NCI-H2081 (cell line): ENCODE measurements around the gene METRNL.
"Not testable (repeated sequence)": the region's sequence is repeated elsewhere in the genome, so short reads cannot be mapped to it uniquely, and the experiment has no call there.

Experiments used
- DNase-seq, 2 experiments: peaks; one replicate each; lab custom pipeline; 2025; lab: John Stamatoyannopoulos, UW

METRNL gene, protein sequence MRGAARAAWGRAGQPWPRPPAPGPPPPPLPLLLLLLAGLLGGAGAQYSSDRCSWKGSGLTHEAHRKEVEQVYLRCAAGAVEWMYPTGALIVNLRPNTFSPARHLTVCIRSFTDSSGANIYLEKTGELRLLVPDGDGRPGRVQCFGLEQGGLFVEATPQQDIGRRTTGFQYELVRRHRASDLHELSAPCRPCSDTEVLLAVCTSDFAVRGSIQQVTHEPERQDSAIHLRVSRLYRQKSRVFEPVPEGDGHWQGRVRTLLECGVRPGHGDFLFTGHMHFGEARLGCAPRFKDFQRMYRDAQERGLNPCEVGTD

DNA sequence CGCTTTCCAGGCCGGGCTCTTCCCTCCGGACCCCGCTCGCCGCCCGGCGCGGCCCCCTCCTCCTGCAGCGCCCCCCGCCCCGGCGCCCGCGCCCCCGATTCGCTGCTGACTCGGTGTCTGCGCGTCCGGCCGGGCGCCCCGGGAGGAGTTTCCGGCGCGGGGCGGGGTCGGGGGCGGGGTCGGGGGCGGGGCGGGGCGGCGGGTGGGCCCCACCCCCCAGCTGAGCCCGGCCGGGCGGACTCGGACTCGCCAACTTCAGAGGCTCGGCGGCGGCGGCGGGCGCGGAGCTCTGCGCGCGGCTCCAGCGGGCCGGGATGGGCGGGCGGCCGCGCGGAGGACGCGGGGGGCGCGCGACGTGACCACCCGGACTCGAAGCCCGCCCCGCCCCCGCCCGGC is at the start of gene METRNL:
METRNL (plus strand) TSS at position 258 of the 396 bp plus-strand sequence. CDS start 207 bp downstream, outside the sequence.
- peak in 1 of 2 experiments; percentile 35 for DNase-seq

DNA sequence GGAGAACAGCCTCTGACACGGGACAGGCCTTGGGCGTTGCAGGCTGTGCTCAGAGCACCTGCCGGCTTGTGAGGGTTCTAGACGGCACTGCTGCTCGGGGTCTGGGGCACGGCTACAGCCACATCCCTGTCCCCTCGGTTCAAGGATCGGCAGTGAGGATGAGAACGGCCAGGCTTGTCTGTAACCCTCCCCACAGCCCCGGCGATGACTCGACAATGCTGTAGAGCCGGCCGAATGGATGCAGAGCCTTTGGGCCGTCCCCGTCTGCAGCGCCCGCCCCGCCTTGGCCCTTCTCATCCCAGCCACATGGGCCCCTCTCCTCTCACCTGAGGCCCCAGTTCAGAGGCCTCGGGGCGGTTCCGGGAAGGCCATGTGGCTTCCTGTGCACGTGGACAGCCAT is 49.0 kb upstream of the METRNL start:
- no peak for DNase-seq

DNA sequence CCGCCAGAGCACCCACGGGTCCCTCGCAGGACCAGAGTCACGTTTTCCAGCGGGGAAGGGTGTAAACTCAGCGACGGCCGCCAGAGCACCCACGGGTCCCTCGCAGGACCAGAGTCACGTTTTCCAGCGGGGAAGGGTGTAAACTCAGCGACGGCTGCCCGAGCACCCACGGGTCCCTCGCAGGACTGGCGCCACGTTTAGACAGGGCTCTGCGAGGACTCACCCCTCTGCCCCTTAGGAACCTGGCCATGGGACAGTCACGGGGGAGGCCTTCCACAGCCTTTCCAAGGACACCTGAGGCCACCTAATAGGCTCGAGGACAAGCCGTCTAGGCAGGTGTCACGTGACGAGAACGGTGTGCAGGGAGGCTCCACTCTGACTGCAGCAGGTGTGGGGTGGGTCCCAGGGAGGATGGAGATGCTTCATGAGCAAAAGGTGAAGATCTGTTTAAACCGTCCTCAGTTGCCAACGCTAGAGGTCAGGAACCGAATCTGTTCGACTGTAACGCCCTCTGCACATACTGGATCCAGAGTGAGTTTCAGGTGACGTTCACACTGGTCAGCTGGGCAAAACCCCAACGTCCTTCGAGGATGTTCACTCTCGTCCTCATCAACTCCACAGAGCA is 48.0 kb upstream of the METRNL start:
- DNase-seq = no peak

DNA sequence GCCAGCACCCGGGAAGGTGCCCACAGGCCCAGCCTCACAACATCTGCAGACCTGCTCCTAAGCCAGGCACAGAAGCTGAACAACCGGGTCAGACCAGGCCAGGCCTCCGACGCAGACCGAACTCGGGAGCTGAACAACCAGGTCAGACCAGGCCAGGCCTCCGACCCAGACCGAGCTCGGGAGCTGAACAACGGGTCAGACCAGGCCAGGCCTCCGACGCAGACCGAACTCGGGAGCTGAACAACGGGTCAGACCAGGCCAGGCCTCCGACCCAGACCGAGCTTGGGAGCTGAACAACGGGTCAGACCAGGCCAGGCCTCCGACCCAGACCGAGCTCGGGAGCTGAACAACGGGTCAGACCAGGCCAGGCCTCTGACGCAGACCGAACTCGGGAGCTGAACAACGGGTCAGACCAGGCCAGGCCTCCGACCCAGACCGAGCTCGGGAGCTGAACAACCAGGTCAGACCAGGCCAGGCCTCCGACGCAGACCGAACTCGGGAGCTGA is 47.4 kb upstream of the METRNL start:
- not testable (repeated sequence) for DNase-seq

DNA sequence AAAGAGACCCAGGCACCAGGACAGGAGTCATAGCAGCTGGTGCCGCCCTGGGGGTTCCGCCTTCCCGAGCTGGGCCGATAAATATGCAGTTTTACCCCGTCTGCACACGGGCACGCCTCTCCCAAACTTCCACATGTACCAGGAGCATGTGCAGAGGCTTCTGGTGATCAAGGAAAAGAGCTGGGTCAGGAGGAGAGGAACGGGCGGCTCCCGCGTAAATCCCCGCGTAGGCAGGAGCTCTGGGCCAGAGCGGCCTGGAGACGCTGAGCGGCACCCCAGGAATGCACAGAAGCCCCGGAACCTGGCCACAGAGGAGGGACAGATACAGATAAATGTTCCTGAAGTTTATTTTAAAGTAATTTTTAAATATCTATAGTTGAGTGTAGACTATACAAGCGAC is 46.6 kb upstream of the METRNL start:
- no peak for DNase-seq

DNA sequence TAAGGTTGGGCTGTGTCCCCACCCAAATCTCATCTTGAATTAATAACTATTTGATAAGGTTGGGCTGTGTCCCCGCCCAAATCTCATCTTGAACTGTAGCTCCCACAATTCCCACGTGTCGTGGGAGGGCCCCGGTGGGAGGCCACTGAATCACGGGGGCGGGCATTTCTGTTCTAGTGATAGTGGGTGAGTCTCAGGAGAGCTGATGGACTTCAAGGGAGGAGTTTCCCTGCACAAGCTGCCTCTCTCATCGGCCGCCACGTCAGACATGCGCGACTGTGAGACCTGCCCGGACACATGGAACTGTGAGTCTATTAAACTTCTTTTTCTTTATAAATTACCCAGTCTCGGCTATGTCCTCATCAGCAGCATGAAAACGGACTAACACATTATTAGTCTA is 44.9 kb upstream of the METRNL start:
- no peak for DNase-seq

DNA sequence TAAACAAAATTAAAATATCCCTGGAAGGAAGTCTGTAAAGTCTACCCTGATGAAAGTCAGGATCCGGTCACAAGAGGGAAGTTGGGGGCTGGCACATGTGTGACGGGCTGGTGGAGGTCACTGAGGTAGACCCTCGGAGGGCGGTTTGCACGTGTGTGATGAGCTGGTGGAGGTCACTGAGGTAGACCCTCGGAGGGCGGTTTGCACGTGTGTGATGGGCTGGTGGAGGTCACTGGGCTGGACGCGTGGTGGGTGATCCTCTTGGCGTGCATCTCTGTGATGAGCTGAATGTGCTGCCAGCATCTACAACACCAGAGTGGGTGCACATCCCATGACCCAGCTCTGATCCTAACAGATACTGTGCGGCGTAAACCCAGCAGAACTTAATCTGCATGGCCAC is 43.7 kb upstream of the METRNL start:
- DNase-seq = no peak

DNA sequence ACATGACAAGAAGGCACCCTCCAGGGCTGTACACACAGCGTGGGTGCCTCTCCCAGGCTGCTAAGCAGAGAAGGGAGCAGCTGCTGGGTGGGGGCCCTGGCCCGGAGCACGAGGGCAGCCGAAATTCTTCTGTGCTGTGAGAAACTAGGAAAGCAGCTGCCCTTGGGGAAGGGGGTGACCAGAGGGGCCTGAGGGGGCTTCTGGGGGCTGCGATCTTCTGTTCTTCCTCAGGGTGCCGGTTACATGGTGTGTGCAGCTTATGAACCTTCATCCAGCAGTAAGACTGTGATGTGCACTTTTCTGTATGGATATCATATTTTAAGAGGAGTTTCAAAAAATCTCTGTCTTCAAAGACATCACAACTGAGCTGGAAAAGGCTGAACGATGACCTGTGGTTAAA is 43.2 kb upstream of the METRNL start:
- no peak for DNase-seq

DNA sequence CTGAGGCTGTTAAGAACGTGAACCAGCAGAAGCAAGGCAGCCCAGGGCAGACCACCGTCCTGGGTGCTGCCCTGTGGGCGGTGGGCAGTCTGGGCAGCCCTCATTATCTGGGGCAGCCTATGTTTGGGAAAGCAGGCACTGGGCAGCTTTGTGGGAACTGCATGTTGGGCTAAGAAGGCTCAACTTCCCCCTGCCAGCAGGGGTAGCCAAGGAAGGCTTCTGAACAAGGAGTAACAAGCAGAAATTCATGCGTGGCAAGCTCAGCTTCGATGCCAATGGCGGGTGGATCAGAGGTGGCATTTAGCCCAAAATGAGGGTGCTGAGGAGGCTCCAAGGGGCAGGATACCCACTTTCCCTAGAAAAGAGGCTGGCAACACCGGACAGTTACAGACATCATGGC is 42.7 kb upstream of the METRNL start:
- DNase-seq = no peak

DNA sequence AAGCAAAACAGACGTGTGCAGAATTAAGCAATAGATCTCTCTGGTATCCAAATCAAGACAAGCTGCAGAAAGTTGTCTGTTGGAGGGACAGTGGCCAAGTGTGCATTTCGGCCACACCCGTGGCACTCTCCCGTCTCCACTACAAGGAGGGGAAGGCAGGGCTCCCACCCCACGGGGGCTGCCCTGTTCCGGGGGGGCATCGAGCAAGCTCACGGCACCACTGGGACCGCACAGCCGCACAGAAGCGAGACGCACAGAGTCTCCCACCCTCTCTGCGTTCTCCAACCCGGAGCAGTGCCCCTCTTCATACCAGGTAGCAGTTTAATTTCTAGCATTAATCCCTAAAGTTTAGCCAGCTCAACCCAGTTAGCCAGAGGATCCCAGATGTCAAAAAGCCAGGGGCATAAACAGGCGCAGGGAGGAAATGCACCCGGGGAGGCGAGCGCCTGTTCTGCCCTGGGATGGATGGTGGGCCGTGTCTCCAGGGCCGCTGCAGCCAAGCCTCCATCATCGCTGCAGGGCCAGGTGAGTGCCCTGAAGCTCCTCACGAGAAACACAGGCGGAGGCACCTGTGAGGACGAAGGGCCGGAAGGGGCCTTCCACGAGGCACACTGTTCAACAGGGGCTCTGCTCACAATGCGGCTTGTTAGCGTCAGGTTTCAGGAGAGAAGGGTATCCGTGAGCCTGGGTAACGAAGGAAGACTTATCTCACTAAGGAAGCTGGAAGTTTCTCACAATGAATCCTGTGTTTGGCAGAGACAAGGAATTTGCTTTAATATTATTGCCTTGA is 42.1 kb upstream of the METRNL start:
- DNase-seq = no peak

DNA sequence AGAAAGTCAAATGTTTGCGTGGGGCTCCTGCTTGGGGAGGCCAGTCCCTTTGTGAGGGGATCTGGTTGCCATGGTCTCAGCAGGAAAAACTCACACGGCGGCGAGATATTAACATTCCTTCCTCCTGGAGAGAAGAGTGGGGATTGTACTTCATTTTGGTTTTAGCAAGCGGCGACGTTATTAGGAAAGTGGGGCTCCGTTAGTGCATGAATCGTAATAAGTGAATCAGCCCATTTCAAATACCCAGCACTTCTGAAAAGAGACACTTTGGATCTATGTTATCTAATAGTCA is 41.6 kb upstream of the METRNL start:
- DNase-seq = no peak

DNA sequence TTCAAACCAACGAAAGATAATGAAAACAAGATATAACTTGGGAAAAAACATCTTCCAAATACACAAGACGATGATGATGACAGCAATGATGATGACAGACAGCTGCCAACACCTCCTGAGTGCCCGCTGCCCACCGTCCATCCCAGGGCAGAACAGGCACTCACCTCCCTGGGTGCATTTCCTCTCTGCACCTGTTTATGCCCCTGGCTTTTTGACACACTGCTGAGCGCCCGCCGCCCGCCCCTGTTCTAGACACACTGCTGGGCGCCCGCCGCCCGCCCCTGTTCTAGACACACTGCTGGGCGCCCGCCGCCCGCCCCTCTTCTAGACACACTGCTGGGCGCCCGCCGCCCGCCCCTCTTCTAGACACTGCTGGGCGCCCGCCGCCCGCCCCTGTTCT is 40.4 kb upstream of the METRNL start:
- DNase-seq = not testable (repeated sequence)

DNA sequence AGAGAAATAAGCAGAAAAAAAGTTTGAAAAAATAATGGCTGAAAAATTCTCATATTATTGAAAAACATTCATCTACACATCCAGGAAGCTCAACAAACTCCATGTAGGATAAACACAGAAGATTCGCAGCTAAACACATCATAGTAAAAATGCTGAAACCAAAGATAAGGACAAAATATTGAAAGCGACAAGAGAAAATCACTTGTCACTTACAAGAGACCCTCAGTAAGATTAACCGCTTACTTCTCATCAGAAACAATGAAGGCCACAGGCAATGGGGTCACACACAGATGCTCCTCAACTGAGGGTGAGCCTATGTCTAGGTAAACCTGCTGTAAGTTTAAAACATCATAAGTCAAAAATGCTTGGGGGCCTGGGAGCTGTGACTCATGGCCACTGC is 38.1 kb upstream of the METRNL start:
- DNase-seq = no peak

DNA sequence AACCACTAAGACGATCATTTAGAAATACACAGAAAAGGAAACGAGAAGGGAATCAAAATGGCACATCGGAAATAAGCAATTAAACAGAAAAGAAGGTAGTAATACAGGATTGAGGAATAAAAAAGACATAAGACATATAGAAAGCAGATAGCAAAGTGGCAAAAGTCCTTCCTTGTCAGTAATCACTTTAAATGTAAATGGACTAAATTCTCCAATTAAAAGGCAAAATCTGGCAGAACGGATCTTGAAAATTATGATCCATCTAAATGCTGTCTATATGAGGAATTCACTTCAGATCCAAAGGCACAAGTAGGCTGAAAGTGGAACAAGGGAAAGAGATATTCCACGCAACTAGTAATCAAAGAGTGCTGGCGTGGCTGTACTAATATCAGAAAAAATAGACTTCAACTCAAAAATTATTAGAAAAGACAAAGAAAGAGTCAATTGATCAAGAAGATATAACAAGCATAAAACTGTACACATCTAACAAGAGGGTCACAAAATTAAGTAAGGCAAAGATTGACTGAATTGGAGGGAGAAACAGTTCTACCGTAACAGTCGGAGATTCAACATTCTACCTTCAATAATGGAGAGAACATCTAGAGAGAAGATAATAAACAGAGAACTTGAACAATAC is 36.8 kb upstream of the METRNL start:
- no peak for DNase-seq

DNA sequence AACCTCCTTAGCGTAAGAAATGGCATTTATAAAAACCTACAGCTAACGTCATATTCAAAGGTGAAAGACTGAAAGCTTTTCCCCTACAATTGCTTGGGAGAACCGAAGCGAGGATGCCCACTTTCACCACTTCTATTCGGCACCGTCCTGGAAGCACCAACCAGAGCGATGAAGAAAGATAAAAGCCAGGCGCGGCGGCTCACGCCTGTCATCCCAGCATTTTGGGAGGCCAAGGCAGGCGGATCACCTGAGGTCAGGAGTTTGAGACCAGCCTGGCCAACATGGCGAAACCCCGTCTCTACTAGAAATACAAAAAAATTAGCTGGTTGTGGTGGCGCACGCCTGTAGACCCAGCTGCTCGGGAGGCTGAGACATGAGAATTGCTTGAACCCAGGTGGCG is 34.9 kb upstream of the METRNL start:
- not testable (repeated sequence) for DNase-seq

DNA sequence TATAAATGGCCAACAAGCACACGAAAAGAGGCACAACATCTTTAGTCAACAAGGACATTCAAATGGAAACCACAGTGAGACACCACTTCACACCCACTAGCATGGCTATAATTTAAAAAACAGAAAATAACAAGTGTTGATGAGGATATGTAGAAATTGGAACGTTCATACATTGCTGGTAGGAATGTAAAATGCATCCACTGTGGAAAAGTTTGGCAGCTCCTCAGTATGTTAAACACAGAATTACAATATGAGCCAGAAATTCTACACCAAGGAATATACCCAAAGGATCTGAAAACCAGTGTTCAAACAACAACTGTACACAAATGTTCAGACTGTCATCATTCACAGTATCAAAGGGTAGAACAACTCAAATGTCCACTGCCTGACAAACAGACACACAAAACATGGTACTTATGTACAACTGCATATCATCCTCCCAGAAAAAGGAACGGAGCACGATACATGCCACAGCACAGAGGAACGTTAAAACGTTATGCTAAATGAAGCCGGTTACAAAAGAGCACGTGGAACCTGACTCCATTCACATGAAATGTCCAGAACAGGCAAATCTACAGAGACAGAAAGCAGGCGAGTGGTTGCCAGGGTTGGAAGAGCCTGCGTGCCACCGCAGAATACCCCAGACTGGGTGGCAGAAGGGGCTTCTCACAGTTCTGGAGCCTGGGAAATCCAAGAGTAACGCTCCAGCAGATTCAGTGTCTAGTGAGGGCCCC is 32.8 kb upstream of the METRNL start:
- no peak for DNase-seq

DNA sequence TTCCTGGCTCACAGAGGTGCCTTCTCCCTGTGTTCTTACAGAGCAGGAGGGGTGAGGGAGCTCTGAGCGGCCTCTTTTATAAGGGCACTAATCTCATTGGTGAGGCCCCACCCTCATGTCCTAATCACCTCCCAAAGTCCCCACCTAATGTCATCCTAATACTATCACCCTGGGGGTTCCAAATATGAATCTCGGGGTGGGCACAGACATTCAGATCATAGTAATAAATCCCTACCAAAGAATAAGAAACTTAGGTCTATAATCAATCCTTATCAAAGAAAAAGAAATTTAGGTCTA is 32.3 kb upstream of the METRNL start:
- DNase-seq = no peak

DNA sequence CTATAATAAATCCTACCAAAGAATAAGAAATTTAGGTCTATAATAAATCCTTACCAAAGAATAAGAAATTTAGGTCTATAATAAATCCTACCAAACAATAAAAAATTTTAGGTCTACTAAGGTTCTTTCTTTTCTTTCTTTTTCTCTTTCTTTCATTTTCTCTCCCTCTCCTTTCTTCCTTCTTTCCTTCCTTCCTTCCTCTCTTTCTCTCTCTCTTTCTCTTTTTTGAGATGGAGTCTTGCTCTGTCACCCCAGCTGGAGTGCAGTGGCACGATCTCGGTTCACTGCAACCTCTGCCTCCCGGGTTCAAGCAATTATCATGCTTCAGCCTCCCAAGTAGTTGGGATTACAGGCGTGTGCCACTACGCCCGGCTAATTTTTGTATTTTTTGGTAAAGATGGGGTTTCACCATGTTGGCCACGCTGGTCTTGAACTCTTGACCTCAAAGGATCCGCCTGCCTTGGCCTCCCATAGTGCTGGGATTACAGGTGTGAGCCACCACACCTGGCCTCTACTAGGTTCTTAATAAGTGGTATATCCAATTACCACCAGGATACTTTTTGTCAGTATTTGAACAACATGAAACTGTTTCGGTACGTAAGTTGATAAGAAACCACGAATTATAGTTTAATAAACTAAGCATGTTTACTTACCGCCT is 31.5 kb upstream of the METRNL start:
- not testable (repeated sequence) for DNase-seq

DNA sequence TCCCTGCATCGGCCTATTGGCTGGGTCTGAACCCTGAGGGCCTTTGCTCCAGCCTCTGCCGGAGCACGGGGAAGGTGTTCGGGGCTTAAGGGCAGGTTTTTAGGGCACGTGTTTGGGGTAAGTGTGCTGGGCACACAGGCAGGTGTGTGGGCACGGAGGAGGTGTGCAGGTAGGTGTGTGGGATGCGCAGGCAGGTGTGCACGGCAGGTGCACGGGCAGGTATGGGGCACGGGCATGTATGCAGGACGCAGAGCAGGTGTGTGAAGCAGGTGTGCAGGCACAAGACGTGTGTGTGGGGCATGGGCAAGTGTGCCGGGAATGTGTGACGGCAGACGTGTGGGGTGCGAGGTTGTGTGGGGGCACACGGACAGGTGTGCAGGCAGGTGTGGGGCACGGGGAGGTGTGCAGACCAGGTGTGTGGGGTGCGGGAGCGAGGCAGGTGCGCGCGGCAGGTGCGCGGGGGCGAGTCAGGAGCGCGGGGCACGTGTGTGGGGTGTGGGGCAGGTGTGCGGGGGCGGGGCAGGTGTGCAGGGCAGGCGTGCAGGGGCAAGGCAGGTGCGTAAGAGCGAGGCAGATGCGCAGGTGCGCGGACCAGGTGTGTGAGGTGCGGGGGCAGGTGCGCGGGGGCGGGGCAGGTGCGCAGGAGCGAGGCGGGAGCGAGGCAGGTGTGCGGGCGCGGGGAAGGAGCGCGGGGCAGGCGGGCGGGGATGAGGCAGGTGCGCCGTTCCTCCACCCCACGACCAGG is 28.6 kb upstream of the METRNL start:
- DNase-seq = peak; percentile 55 to 77

DNA sequence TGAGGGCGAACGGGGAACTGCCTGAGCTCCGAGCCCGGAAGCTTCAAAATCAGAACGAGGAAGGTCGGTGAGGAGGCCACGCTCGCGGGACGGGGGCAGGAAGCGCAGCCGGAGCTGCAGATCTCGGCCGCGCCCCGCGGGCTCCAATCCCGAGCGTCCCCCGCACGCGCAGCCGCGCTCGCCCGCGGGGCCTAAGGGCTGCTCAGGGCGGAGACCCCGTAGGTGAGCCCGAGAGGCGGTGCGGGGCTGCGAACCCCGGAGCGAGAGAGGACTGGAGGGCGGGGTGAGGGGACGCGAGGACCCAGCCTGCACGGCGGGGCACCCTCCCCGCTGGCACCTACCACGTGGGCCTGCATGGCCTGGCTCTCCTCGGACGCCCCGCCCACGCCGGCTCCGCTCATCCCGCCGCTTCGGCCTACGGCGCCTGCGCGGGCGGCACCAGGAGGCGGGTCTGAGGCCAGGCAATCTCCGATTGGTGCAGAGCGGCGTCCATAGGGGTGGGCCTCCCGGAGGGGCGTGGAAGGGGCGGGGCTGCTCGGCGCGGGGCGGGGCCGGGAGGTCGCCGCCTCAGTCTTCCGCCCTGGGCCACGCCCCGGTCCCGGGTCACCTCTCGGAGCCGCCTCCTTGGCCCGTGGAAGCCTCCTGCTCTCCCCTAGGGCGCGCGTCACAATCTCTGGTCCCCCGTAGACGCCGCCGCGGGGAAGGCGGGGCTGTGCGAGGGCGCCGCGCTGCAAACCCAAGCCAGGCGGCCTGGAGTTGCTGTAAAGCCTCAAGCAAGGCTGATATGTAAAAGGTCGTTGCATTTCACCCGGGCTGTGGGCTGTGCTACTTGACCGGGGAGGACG is 27.8 kb upstream of the METRNL start:
- DNase-seq = peak; percentile 97 to 98
